Neural crest cell (in vitro differentiated cells): Measurements from ENCODE around the gene TENM3. TPM values are rescaled to one million over a fixed set of nuclear protein-coding genes. Genes with fewer than 3 reads are reported as not detected.

ENCODE experiments used
- DNase-seq: peaks from one replicate; pipeline ENCODE4 v3.0.0; 2021; ENCODE audit warnings: low read depth, mixed read lengths, low spot score
- H3K27ac Mint-ChIP-seq: one replicate; pipeline ENCODE4 v1.8.0; 2021; ENCODE audit warnings: mild to moderate bottlenecking, mixed read lengths; ENCODE audit not compliant: unreplicated experiment
- H3K27me3 Mint-ChIP-seq: 2 replicates; pipeline ENCODE4 v1.8.0; 2021; ENCODE audit warnings: low read depth, mild to moderate bottlenecking, mixed read lengths
- H3K36me3 Mint-ChIP-seq: 2 replicates; pipeline ENCODE4 v1.8.0; 2021; ENCODE audit warnings: low read depth, mild to moderate bottlenecking, mixed read lengths
- H3K4me1 Mint-ChIP-seq: 2 replicates; pipeline ENCODE4 v1.8.0; 2021; ENCODE audit warnings: mixed read lengths
- H3K4me3 Mint-ChIP-seq: one replicate; pipeline ENCODE4 v1.8.0; 2021; ENCODE audit warnings: mild to moderate bottlenecking, mixed read lengths
- H3K9me3 Mint-ChIP-seq: 2 replicates; pipeline ENCODE4 v1.8.0; 2021; ENCODE audit warnings: mixed read lengths
- total RNA-seq: library from RNA; stranded (reverse); gene quantifications from 2 replicates; pipeline ENCODE4 v1.2.1, GENCODE V29; 2021
- TF ChIP-seq, protein P1 (sequence below): fragments of 200-600 bp; sonication (generic); conservative IDR thresholded peaks from 2 replicates; pipeline ENCODE4 v1.5.0; 2021; ENCODE audit warnings: antibody characterized with exemption, mild to moderate bottlenecking

TENM3 gene
- total RNA-seq, 1 donor from 2014 or later: 43.9 TPM

DNA sequence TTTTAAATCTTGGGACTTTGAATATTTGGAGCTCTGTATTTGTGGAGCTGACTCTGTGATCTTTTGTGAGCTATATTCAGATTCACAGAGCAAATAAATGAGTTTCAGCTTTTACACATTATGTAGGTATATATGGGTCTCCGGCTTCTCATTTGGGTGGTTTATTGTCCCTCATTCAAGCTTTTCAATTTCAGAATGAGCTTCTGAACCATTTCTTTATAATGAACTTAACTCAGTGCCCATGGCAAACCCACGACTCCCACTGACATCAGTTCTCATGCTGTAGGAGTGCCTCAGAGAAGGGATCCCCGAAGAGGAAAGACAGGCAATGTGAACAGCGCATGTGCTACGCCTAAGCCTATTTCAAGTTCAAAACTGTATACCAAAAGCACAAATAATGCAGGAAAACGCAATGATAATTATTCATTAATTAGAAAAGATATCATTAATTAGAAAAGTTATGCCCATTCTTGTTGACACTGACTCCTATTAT lies 517.4 kb downstream of the TENM3 start:
- peaks cover 57% of the 10 kb centered on the region for H3K4me1 Mint-ChIP-seq
- TF ChIP-seq, protein P1, sequence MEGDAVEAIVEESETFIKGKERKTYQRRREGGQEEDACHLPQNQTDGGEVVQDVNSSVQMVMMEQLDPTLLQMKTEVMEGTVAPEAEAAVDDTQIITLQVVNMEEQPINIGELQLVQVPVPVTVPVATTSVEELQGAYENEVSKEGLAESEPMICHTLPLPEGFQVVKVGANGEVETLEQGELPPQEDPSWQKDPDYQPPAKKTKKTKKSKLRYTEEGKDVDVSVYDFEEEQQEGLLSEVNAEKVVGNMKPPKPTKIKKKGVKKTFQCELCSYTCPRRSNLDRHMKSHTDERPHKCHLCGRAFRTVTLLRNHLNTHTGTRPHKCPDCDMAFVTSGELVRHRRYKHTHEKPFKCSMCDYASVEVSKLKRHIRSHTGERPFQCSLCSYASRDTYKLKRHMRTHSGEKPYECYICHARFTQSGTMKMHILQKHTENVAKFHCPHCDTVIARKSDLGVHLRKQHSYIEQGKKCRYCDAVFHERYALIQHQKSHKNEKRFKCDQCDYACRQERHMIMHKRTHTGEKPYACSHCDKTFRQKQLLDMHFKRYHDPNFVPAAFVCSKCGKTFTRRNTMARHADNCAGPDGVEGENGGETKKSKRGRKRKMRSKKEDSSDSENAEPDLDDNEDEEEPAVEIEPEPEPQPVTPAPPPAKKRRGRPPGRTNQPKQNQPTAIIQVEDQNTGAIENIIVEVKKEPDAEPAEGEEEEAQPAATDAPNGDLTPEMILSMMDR: no peak
- no peak overlapping the region for H3K27ac Mint-ChIP-seq
- H3K27me3 Mint-ChIP-seq: no peaks in the 10 kb centered on the region
- H3K36me3 Mint-ChIP-seq: peaks cover 10% of the 10 kb centered on the region
- peaks cover 2% of the 10 kb centered on the region for H3K9me3 Mint-ChIP-seq
- H3K4me3 Mint-ChIP-seq: no peak overlapping the region
- DNase-seq: no peak

DNA sequence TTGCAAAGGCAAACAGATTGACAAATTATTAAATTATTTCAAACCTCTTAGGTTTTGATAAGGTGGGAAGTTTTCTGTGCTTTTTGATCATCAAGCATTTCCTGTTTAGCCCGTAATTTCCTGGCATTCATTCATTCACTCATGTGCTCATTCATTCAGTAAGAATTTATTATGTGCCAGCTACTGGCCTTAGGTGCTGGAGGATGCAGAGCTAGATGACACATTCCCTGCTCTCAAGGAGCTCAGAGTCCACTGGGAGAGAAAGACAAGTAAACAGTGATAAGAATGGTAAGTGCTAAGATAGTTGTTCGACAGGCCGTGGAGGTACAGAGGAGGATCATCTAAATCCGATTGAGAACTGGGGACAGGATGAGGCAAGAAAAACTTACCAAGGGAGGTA lies 520.9 kb downstream of the TENM3 start:
- H3K36me3 Mint-ChIP-seq: no peaks in the 10 kb centered on the region
- H3K9me3 Mint-ChIP-seq: no peaks in the 10 kb centered on the region
- no peak overlapping the region for H3K27ac Mint-ChIP-seq
- no peak for DNase-seq
- TF ChIP-seq, protein P1: no peak
- H3K4me3 Mint-ChIP-seq: no peak overlapping the region
- no peaks in the 10 kb centered on the region for H3K27me3 Mint-ChIP-seq
- peaks cover 60% of the 10 kb centered on the region for H3K4me1 Mint-ChIP-seq

DNA sequence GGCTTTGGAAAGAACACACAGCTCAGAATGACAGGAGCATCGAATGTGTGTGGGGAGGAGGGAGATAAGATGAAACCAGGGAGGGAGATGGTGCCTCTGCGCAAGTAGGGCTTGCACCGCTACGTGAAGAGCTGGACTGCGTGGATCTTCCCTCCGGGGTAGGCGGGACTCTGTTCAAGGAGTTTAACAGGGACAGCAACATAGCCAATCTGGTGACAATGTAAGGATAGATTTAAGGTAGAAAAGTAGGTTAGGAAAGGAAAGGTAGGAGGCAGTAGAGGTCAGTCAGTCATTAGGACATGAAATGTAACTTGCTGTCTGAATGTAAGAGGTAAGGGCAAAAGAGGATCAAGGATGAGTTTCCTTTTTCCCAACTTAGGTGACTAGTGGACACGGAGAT lies 521.4 kb downstream of the TENM3 start:
- Mint-ChIP-seq H3K27me3 (no peaks in the 10 kb centered on the region), H3K27ac (no peak overlapping the region), H3K4me1 (peaks cover 56% of the 10 kb centered on the region), H3K9me3 (no peaks in the 10 kb centered on the region), H3K36me3 (no peaks in the 10 kb centered on the region), H3K4me3 (no peak overlapping the region)
- no peak for DNase-seq
- TF ChIP-seq, protein P1: no peak

DNA sequence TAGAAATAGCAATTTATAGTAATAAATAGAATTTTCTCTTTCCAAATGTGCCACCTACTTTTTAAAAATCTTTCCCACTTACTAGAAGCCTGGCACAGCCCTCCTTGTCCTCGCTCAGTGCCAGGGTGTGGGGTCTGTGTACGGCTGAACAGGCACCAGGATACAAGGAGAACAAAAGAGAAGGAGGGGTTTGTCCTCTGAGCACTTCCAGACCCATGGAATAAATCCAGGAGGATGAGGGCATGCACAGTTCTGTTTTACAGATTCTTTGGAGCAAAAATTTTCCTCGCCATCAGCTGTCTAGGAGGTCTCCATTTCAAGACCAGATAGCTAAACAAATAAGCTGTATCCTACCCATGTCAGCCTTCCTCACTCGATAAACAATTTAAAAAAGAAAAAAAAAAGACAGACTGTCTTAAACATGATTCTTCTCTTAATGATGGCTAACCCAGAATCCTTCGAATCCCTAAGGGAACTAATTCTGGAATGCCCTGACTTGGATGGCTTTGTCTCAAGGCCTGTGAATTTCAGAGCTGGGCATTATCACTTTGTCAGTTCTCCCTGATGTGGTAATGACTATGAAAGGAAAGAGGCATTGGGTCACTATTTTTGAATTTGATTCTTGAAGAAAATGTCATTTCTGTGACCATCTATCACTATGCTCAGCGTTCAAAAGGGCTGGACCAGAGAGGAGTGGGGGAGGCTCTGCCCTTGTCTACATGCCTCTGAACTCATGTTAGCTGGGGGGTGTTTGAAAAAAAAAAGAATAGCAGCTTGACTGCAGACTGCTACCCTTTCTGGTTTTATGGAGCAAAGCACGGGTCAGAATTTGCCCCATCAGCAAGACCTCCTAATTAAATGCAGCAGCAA lies 523.0 kb downstream of the TENM3 start:
- no peaks in the 10 kb centered on the region for H3K9me3 Mint-ChIP-seq
- H3K27me3 Mint-ChIP-seq: no peaks in the 10 kb centered on the region
- no peak for DNase-seq
- TF ChIP-seq, protein P1: no peak
- no peak overlapping the region for H3K27ac Mint-ChIP-seq
- peaks cover 45% of the 10 kb centered on the region for H3K4me1 Mint-ChIP-seq
- H3K36me3 Mint-ChIP-seq: no peaks in the 10 kb centered on the region
- no peak overlapping the region for H3K4me3 Mint-ChIP-seq

DNA sequence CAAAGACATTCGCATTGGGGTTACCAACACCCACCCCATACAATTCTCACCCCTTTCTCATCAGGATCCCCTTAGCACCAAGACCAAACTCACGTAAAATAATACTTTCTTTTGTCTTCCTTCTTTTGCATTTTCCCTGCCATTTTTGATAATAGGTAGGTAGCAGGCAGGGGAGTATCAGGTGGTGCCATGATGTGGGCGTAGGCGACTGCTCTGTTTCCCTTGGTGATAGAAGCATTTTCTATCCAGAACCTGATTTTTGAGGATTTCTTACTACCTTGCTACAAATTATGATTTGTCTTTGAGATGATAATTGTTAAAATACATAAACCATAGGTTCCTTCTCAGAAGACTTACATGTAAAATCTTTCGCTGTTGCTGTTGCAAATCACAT lies 523.7 kb downstream of the TENM3 start:
- Mint-ChIP-seq H3K4me3 (no peak overlapping the region), H3K36me3 (no peaks in the 10 kb centered on the region), H3K27me3 (no peaks in the 10 kb centered on the region), H3K9me3 (no peaks in the 10 kb centered on the region), H3K27ac (no peak overlapping the region), H3K4me1 (peaks cover 45% of the 10 kb centered on the region)
- DNase-seq: no peak
- TF ChIP-seq, protein P1: no peak
